ENCODE measurements around the gene MIPOL1.

MIPOL1 gene

GRCh38 chr14:37599507-37600368, 402.0 kb downstream of the MIPOL1 start:
- H3K27ac ChIP-seq (ENCODE audit: low read depth, low read length): no peak overlapping the region
- no peak overlapping the region for H3K9ac ChIP-seq (ENCODE audit: low read length)
- no peaks in the 10 kb centered on the region for H3K36me3 ChIP-seq (ENCODE audit: control insufficient read depth, insufficient read depth, low read length)
- no peaks in the 10 kb centered on the region for H3K4me1 ChIP-seq (ENCODE audit: control insufficient read depth, insufficient read depth, low read length)
- peaks cover 35% of the 10 kb centered on the region for H3K27me3 ChIP-seq (ENCODE audit: control insufficient read depth, insufficient read depth, low read length)
- H3K4me3 ChIP-seq (ENCODE audit: low read length): peak overlapping the region; percentile 40

GRCh38 chr14:37600880-37601741, 403.4 kb downstream of the MIPOL1 start:
- H3K36me3 ChIP-seq (ENCODE audit: control insufficient read depth, insufficient read depth, low read length): no peaks in the 10 kb centered on the region
- H3K9ac ChIP-seq (ENCODE audit: low read length): no peak overlapping the region
- peaks cover 35% of the 10 kb centered on the region for H3K27me3 ChIP-seq (ENCODE audit: control insufficient read depth, insufficient read depth, low read length)
- H3K27ac ChIP-seq (ENCODE audit: low read depth, low read length): no peak overlapping the region
- H3K4me1 ChIP-seq (ENCODE audit: control insufficient read depth, insufficient read depth, low read length): no peaks in the 10 kb centered on the region
- no peak overlapping the region for H3K4me3 ChIP-seq (ENCODE audit: low read length)

- H3K27ac ChIP-seq (ENCODE audit: low read depth, low read length): no peak overlapping the region
- no peaks in the 10 kb centered on the region for H3K36me3 ChIP-seq (ENCODE audit: control insufficient read depth, insufficient read depth, low read length)
- no peak overlapping the region for H3K9ac ChIP-seq (ENCODE audit: low read length)
- H3K27me3 ChIP-seq (ENCODE audit: control insufficient read depth, insufficient read depth, low read length): peaks cover 35% of the 10 kb centered on the region
- H3K4me3 ChIP-seq (ENCODE audit: low read length): no peak overlapping the region
- no peaks in the 10 kb centered on the region for H3K4me1 ChIP-seq (ENCODE audit: control insufficient read depth, insufficient read depth, low read length)
These were observed 404.1 kb downstream of the MIPOL1 start for GRCh38 chr14:37601865-37602264.

All from rectal smooth muscle tissue (tissue), 1 donor.